Stimulated activated CD4-positive, alpha-beta T cell treated with anti-CD3 and anti-CD28 coated beads, Interleukin-2, amount 100 ng/mL, for 4 hours (primary cell): ENCODE data around the gene PEAK1.

Experiments
- DNase-seq: peaks from one replicate; pipeline ENCODE4 v3.0.0-alpha.2; 2020; ENCODE audit warnings: low read depth

The PEAK1 gene

GRCh38 chr15:77064063-77064462 is 355.8 kb downstream of the PEAK1 start:
- DNase-seq, result no peak

- no peak for DNase-seq
These were observed 356.7 kb downstream of the PEAK1 start for GRCh38 chr15:77063249-77063648.

GRCh38 chr15:77060546-77060945 is 359.4 kb downstream of the PEAK1 start:
- DNase-seq, result no peak

GRCh38 chr15:77059786-77060361 is 360.0 kb downstream of the PEAK1 start:
- no peak for DNase-seq

GRCh38 chr15:77058468-77058867 is 361.4 kb downstream of the PEAK1 start:
- no peak for DNase-seq

- DNase-seq, result no peak
These were observed 362.2 kb downstream of the PEAK1 start for GRCh38 chr15:77057685-77058084.

GRCh38 chr15:77057072-77057471 is 362.8 kb downstream of the PEAK1 start:
- DNase-seq, result no peak

- no peak for DNase-seq
These were observed 366.2 kb downstream of the PEAK1 start for GRCh38 chr15:77053709-77054108.

- no peak for DNase-seq
These were observed 367.3 kb downstream of the PEAK1 start for GRCh38 chr15:77052556-77052955.
